H54 (cell line): ENCODE data around the gene LRBA.

Experiments
- DNase-seq: peaks from one replicate; pipeline ENCODE4 v3.0.0; 2011; ENCODE audit warnings: low spot score, mixed read lengths; ENCODE audit not compliant: insufficient read length
- FAIRE-seq: peaks from 3 replicates; lab custom pipeline; 2011; peaks lifted over from hg19 to GRCh38; lab: Jason Lieb, UNC
- POLR2A ChIP-seq: IDR thresholded peaks from 2 replicates; pipeline ENCODE4 v1.6.1; 2011; ENCODE audit warnings: low read depth, mild to moderate bottlenecking, low read length

LRBA gene

DNA sequence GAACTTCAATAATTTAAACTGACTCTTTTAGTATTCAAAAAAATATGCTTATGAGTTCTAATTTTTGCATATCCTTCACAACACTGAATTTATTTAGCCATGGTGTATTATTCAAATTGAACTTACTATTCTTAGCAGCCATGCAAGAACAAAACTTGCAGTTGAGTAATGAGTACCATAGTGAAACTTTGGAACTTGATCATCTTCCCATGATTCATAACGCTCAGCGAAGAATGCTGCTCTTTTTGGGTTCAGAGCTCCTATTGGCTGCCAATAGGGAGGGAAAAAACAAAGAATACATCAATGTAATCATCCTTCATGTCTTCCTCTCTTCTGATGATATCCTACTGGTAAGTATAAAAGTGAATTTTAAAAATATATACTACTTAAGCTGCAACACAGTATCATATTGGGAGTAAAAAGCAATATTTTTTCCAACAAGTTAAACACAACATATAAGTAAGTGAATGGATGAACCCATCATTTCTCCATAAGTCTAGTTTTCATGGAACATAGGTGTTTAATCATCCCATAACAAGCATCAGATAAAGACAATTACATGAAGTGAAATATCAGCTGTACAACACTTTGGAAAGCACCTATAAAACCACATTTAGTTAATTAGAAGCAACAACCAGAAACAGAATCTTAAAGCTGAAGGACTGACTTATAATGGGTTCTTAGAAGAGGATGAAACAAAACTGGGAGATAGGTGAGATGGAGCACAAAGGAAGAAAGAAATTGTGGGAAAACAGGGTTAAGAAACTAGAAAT is 578.3 kb downstream of the LRBA start:
- no peak for DNase-seq
- no peak for FAIRE-seq
- TF ChIP-seq POLR2A = no peak

DNA sequence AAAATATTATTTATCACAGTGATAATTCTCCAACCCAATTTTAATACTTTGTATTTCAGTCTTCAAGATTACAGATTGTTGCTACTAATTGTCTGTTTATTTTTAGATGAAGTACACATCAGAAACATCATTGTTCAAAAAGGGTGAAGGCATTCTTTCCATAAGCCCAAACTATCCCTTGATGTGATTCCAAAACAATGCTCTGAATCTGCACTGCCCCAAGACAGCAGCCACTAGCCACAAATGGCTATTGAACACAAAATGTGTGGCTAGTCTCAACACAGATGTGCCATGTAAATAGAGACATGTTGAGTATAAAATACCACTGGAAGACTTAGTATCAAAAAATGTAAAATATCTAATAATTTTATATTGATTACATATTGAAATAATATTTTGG is 583.9 kb downstream of the LRBA start:
- FAIRE-seq (no peak), DNase-seq (no peak)

DNA sequence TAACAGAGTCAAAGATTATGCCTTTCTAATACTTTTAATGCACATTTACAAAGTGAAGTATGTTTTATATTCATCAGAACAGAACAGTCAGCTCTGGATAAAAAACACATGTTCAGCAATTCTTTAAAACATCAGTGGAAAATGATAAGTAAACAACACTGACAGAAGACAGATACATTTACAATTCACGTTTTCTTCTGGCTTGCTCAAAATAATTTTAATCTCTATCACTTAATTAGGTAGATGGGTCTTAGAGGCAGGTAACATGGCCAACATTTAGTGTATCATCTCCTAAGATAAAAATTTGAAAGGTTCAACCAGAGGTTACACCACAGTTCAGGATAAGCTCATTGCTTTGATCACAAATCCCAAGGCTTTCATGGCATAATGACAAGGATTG is 589.9 kb downstream of the LRBA start:
- no peak for TF ChIP-seq POLR2A
- no peak for FAIRE-seq
- DNase-seq = no peak

More for the DNA sequence above, 583.9 kb downstream of the LRBA start:
- no peak for TF ChIP-seq POLR2A

DNA sequence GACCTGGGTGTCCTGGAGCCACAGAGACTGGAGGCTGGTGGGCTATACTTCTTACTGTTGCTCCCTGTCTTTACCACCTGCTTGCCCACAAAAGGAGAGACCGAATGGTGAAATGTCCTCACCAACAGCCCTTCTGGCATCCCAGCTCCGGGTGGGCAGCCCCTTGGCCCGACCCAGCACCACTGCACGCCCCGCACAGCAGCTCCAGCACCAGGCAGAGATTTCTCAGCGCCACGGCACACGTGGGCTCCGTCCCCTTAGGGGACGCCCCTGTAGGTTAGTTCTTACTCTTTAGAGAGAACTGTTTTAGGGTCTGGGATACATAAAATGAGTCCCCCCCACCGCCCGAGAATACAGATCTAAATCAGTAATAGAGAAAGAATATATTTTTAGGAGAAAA is 591.6 kb downstream of the LRBA start:
- FAIRE-seq = no peak

GRCh38 chr4:150423074-150423473 is 592.0 kb downstream of the LRBA start:
- TF ChIP-seq POLR2A = no peak
- FAIRE-seq = no peak
- no peak for DNase-seq

More for the DNA sequence above, 591.6 kb downstream of the LRBA start:
- no peak for TF ChIP-seq POLR2A
- no peak for DNase-seq

GRCh38 chr4:150421612-150422011 is 593.5 kb downstream of the LRBA start:
- DNase-seq (no peak), FAIRE-seq (no peak)
- no peak for TF ChIP-seq POLR2A

DNA sequence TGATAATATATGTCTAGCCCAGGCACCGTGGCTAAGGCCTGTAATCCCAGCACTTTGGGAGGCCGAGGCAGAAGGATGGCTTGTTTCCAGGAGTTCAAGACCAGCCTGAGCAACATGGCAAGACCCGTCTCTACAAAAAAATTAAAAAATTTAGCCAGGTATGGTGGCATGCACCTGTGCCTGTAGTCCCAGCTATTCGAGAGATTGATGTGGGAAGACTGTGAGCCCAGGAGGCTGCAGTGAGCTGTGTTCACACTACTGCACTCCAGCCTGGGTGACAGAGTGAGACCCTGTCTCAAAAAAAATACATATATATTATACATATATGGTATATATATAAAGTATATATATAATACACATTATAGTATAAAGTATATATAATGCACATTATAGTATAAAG is 595.1 kb downstream of the LRBA start:
- DNase-seq = no peak
- no peak for TF ChIP-seq POLR2A
- FAIRE-seq = no peak

GRCh38 chr4:150418757-150419410 is 596.2 kb downstream of the LRBA start:
- no peak for TF ChIP-seq POLR2A
- FAIRE-seq = no peak

GRCh38 chr4:150415213-150415612 is 599.9 kb downstream of the LRBA start:
- FAIRE-seq = no peak
- DNase-seq = no peak
- TF ChIP-seq POLR2A = no peak

More at GRCh38 chr4:150418757-150419410, 596.2 kb downstream of the LRBA start:
- DNase-seq = no peak

- FAIRE-seq (no peak), DNase-seq (no peak)
- TF ChIP-seq POLR2A = no peak
Observed at GRCh38 chr4:150411520-150411919, 603.6 kb downstream of the LRBA start.

GRCh38 chr4:150402871-150403272 is 612.2 kb downstream of the LRBA start:
- no peak for DNase-seq
- no peak for FAIRE-seq
- TF ChIP-seq POLR2A = no peak

DNA sequence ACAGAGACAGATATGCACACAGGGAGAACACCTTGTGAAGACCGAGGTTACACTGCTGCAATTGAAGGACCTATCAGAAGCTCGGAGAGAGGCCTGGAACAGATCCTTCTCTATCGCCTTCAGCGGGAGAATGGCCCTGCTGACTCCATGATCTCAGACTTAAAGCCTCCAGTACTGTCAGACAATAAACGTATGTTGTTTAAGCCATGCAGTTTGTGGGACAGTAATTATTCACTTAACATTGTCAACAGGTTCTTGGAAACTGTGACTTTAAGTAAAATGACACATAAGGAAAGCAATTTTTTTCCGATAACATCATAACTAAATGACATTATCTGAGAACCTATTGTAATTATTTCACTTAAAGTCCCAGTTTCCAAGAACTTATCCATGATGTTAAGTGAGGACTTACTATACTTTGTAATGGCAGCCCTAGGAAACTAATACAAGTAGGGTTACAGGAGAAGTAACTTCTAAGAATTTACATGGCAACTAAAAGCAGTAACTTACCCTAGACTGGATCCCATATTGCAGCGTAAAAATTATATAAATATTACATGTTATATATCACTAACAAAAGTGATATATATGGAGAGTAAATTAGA is 613.9 kb downstream of the LRBA start:
- TF ChIP-seq POLR2A = no peak
- DNase-seq = no peak
- no peak for FAIRE-seq

- DNase-seq = no peak
- no peak for FAIRE-seq
- no peak for TF ChIP-seq POLR2A
Observed at GRCh38 chr4:150395872-150396271, 619.2 kb downstream of the LRBA start.

GRCh38 chr4:150394046-150394445 is 621.0 kb downstream of the LRBA start:
- DNase-seq (no peak), FAIRE-seq (no peak)
- TF ChIP-seq POLR2A = no peak
